Measurements from ENCODE around the gene NXN.
A peak's percentile ranks its signal among the peaks of the same experiment; 100 is the strongest.
"Not testable (repeated sequence)": the region's sequence is repeated elsewhere in the genome, so short reads cannot be mapped to it uniquely, and the experiment has no call there.

The NXN gene

DNA sequence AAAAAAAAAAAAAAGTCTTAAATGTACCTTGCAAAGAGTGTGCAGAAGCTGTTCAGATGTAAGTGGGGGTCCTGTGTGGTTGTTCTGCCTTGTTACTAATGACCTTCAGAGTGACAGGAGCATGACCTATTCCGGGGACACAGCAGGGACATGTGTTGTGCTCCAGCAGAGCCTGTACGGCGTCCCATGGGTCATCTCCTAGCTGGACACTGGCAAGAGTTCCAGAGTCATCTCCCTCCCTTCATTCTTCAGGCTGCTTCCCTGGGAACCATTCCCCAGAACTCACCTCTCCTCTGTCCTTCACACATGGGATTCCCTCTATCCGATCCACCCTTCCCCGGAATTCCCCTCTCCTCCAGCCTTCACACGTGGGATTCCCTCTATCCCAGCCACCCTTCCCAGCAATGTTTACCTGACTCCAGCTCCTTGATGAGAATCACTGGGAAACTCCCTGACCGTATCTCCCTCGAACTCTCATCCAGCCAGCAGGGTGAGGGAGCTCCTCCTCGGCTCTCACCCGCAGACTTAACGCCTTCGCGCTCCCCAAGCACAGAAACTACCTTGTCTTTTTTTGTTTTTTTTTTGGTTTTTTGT is 111.6 kb downstream of the NXN start:
- Histone ChIP-seq H3K27ac (ENCODE audit: low read depth in 2 of 2, low read length in 2 of 2) (no peak overlapping the region), H3K36me3 (ENCODE audit: control insufficient read depth in 2 of 2, insufficient read depth in 2 of 2, low read length in 2 of 2) (no peaks in the 10 kb centered on the region), H3K27me3 (ENCODE audit: control insufficient read depth in 2 of 2, insufficient read depth in 2 of 2, low read length in 2 of 2) (no peaks in the 10 kb centered on the region), H3K4me1 (ENCODE audit: control insufficient read depth in 2 of 2, insufficient read depth in 2 of 2, low read length in 2 of 2) (peaks cover 2 to 3% of the 10 kb centered on the region in 2 donors), H3K9me3 (ENCODE audit: control insufficient read depth in 2 of 2, low read length in 2 of 2) (no peaks in the 10 kb centered on the region), H3K4me3 (ENCODE audit: low read length in 2 of 2) (no peak overlapping the region), H3K9ac (ENCODE audit: low read depth in 1 of 2, low read length in 2 of 2) (no peak overlapping the region)

DNA sequence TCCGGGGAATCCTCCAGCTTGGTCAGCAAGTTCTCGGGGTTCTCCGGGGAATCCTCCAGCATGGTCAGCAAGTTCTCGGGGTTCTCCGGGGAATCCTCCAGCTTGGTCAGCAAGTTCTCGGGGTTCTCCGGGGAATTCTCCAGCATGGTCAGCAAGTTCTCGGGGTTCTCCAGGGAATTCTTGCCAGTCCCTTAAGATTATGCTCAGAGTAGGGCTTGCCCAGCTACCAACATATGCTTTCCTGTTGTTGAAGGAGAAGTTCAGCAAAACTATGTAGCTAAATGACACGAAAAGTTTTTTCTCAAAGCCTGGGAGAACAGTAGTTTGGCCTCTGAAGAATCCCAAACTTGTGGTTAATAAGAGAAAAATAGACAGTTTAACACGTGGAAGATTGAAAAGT is 112.3 kb downstream of the NXN start:
- H3K36me3 ChIP-seq (ENCODE audit: control insufficient read depth in 2 of 2, insufficient read depth in 2 of 2, low read length in 2 of 2); H3K4me1 ChIP-seq (ENCODE audit: control insufficient read depth in 2 of 2, insufficient read depth in 2 of 2, low read length in 2 of 2); H3K9me3 ChIP-seq (ENCODE audit: control insufficient read depth in 2 of 2, low read length in 2 of 2); H3K9ac ChIP-seq (ENCODE audit: low read depth in 1 of 2, low read length in 2 of 2); H3K4me3 ChIP-seq (ENCODE audit: low read length in 2 of 2); H3K27ac ChIP-seq (ENCODE audit: low read depth in 2 of 2, low read length in 2 of 2); H3K27me3 ChIP-seq (ENCODE audit: control insufficient read depth in 2 of 2, insufficient read depth in 2 of 2, low read length in 2 of 2): not testable (repeated sequence)

DNA sequence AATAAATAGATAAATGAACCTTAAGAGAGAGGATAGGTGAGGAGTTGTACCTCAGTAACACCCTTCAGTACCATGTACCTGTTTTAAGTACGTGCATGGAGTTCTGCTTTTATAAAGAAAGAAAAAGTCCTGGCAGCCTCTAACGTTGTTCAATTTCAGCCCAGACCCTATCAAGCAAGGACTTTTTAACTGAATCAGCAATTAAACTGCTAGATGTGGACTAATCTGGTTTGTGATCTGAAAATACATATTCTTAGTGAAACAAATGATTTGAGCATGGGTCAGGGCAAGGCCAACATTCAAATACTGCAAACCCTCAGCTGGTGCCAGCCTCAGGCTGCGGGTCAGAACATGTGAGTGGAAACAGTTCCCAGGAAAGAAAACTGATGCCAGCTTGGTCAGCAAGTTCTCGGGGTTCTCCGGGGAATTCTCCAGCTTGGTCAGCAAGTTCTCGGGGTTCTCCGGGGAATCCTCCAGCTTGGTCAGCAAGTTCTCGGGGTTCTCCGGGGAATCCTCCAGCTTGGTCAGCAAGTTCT is 112.9 kb downstream of the NXN start:
- H3K27me3 ChIP-seq (ENCODE audit: control insufficient read depth in 2 of 2, insufficient read depth in 2 of 2, low read length in 2 of 2): no peaks in the 10 kb centered on the region
- no peak overlapping the region for H3K4me3 ChIP-seq (ENCODE audit: low read length in 2 of 2)
- H3K36me3 ChIP-seq (ENCODE audit: control insufficient read depth in 2 of 2, insufficient read depth in 2 of 2, low read length in 2 of 2): no peaks in the 10 kb centered on the region
- H3K9me3 ChIP-seq (ENCODE audit: control insufficient read depth in 2 of 2, low read length in 2 of 2): no peaks in the 10 kb centered on the region
- H3K27ac ChIP-seq (ENCODE audit: low read depth in 2 of 2, low read length in 2 of 2): no peak overlapping the region
- H3K4me1 ChIP-seq (ENCODE audit: control insufficient read depth in 2 of 2, insufficient read depth in 2 of 2, low read length in 2 of 2): peaks cover 2 to 3% of the 10 kb centered on the region in 2 donors
- H3K9ac ChIP-seq (ENCODE audit: low read depth in 1 of 2, low read length in 2 of 2): no peak overlapping the region

DNA sequence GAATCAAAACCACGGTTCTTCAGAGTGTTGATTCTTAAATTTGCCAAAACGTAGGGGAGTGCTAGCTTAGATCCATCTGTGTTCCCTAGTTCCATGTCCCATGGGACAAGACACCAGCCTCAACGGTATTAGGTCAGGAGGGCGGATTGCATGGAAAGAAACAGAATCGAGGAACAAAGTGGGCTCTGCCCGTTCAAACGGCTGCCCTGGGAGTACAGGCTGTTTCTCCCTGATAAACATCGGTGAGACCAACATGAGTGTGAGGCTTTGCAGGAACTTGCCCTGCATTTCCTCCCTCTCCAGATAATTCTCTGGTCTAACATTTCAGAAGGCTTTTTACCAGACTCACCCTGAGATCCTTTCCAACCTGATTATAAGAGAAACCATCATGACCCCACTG is 115.3 kb downstream of the NXN start:
- Histone ChIP-seq H3K9me3 (ENCODE audit: control insufficient read depth in 2 of 2, low read length in 2 of 2) (no peaks in the 10 kb centered on the region), H3K36me3 (ENCODE audit: control insufficient read depth in 2 of 2, insufficient read depth in 2 of 2, low read length in 2 of 2) (no peaks in the 10 kb centered on the region), H3K27me3 (ENCODE audit: control insufficient read depth in 2 of 2, insufficient read depth in 2 of 2, low read length in 2 of 2) (no peaks in the 10 kb centered on the region), H3K4me3 (ENCODE audit: low read length in 2 of 2) (no peak overlapping the region), H3K4me1 (ENCODE audit: control insufficient read depth in 2 of 2, insufficient read depth in 2 of 2, low read length in 2 of 2) (peaks cover 0 to 5% of the 10 kb centered on the region in 2 donors), H3K9ac (ENCODE audit: low read depth in 1 of 2, low read length in 2 of 2) (no peak overlapping the region), H3K27ac (ENCODE audit: low read depth in 2 of 2, low read length in 2 of 2) (no peak overlapping the region)

DNA sequence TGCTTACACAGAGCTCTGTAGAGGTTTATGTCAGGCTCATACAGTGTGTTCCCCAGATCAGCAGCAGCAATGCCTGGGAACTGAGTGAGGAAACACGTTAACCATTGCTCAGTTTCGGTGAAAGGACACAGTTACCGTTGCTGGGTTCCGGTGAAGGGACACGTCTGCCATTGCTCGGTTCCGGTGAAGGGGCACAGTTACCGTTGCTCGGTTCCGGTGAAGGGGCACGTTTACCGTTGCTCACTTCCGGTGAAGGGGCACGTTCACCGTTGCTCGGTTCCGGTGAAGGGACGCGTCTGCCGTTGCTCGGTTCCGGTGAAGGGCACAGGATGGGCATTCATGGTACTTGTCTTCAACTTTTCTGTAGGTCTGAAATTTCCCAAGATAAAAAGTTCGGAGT is 115.7 kb downstream of the NXN start:
- Histone ChIP-seq H3K36me3 (ENCODE audit: control insufficient read depth in 2 of 2, insufficient read depth in 2 of 2, low read length in 2 of 2) (no peaks in the 10 kb centered on the region), H3K9me3 (ENCODE audit: control insufficient read depth in 2 of 2, low read length in 2 of 2) (no peaks in the 10 kb centered on the region), H3K4me3 (ENCODE audit: low read length in 2 of 2) (peak overlapping the region in 1 of 2 donors; percentile 41), H3K9ac (ENCODE audit: low read depth in 1 of 2, low read length in 2 of 2) (no peak overlapping the region), H3K4me1 (ENCODE audit: control insufficient read depth in 2 of 2, insufficient read depth in 2 of 2, low read length in 2 of 2) (peaks cover 0 to 2% of the 10 kb centered on the region in 2 donors), H3K27me3 (ENCODE audit: control insufficient read depth in 2 of 2, insufficient read depth in 2 of 2, low read length in 2 of 2) (no peaks in the 10 kb centered on the region), H3K27ac (ENCODE audit: low read depth in 2 of 2, low read length in 2 of 2) (no peak overlapping the region)

DNA sequence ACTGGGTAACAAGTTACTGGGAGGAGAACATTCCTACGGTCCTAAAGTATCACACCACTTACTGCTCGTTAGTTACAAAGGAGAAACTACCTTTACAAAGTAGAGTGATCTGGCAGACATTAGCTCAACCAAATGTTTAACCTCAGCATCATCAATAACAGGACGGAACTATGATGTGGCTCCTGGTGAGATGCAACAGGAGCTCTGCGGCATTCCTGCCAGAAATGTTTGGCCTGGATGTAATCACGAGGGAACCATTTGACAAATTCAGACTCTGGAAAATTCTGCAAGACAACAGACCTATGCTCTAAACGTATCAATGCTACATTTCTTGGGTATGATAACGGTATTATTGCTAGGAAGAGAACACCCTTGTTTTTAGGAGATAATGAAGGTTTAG is 117.0 kb downstream of the NXN start:
- Histone ChIP-seq H3K27me3 (ENCODE audit: control insufficient read depth in 2 of 2, insufficient read depth in 2 of 2, low read length in 2 of 2) (no peaks in the 10 kb centered on the region), H3K9ac (ENCODE audit: low read depth in 1 of 2, low read length in 2 of 2) (no peak overlapping the region), H3K27ac (ENCODE audit: low read depth in 2 of 2, low read length in 2 of 2) (no peak overlapping the region), H3K36me3 (ENCODE audit: control insufficient read depth in 2 of 2, insufficient read depth in 2 of 2, low read length in 2 of 2) (no peaks in the 10 kb centered on the region), H3K4me3 (ENCODE audit: low read length in 2 of 2) (no peak overlapping the region), H3K9me3 (ENCODE audit: control insufficient read depth in 2 of 2, low read length in 2 of 2) (no peaks in the 10 kb centered on the region), H3K4me1 (ENCODE audit: control insufficient read depth in 2 of 2, insufficient read depth in 2 of 2, low read length in 2 of 2) (peaks cover 0 to 2% of the 10 kb centered on the region in 2 donors)

DNA sequence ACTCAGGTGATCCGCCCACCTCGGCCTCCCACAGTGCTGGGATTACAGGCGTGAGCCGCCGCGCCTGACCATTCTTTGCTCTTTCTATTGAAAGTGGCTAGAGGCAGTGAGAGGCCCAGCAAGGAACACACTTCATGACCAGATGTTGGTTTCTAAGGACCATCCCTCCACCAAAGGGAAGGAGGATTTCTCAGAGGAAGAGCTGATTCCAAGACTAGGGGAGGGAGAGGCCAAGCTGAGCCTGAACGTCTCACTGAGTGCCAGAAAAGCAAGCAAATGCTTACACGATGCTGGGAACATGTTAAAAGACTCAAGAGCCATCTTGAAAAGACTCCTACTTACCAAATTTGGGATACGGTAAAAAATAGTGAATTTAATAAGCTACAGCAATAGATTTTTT is 118.2 kb downstream of the NXN start:
- peak overlapping the region in 1 of 2 donors; percentile 13 for H3K27ac ChIP-seq (ENCODE audit: low read depth in 2 of 2, low read length in 2 of 2)
- no peaks in the 10 kb centered on the region for H3K27me3 ChIP-seq (ENCODE audit: control insufficient read depth in 2 of 2, insufficient read depth in 2 of 2, low read length in 2 of 2)
- H3K9me3 ChIP-seq (ENCODE audit: control insufficient read depth in 2 of 2, low read length in 2 of 2): no peaks in the 10 kb centered on the region
- no peak overlapping the region for H3K9ac ChIP-seq (ENCODE audit: low read depth in 1 of 2, low read length in 2 of 2)
- no peaks in the 10 kb centered on the region for H3K36me3 ChIP-seq (ENCODE audit: control insufficient read depth in 2 of 2, insufficient read depth in 2 of 2, low read length in 2 of 2)
- peaks cover 0 to 2% of the 10 kb centered on the region in 2 donors for H3K4me1 ChIP-seq (ENCODE audit: control insufficient read depth in 2 of 2, insufficient read depth in 2 of 2, low read length in 2 of 2)
- H3K4me3 ChIP-seq (ENCODE audit: low read length in 2 of 2): no peak overlapping the region

DNA sequence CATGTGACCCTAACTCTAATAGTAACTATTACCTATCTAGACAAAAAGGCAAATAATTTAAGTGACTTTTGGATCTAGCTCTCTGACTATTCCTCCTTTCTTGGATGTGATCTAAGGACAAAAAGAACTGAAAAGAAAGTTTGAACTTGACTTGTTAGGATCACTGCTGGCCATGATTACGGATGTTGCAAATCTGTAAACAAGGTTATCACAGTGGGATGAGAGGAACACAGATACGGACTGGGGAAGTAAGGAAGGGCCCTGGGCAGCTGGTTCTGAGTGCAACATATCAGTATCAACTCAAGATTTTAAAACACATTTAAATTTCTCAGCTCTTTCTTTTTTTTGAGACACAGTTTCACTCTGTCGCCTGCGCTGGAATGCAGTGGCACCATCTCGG is 118.8 kb downstream of the NXN start:
- Histone ChIP-seq H3K4me1 (ENCODE audit: control insufficient read depth in 2 of 2, insufficient read depth in 2 of 2, low read length in 2 of 2) (peaks cover 0 to 2% of the 10 kb centered on the region in 2 donors), H3K27me3 (ENCODE audit: control insufficient read depth in 2 of 2, insufficient read depth in 2 of 2, low read length in 2 of 2) (no peaks in the 10 kb centered on the region), H3K4me3 (ENCODE audit: low read length in 2 of 2) (no peak overlapping the region), H3K27ac (ENCODE audit: low read depth in 2 of 2, low read length in 2 of 2) (no peak overlapping the region), H3K9me3 (ENCODE audit: control insufficient read depth in 2 of 2, low read length in 2 of 2) (no peaks in the 10 kb centered on the region), H3K36me3 (ENCODE audit: control insufficient read depth in 2 of 2, insufficient read depth in 2 of 2, low read length in 2 of 2) (no peaks in the 10 kb centered on the region), H3K9ac (ENCODE audit: low read depth in 1 of 2, low read length in 2 of 2) (no peak overlapping the region)

DNA sequence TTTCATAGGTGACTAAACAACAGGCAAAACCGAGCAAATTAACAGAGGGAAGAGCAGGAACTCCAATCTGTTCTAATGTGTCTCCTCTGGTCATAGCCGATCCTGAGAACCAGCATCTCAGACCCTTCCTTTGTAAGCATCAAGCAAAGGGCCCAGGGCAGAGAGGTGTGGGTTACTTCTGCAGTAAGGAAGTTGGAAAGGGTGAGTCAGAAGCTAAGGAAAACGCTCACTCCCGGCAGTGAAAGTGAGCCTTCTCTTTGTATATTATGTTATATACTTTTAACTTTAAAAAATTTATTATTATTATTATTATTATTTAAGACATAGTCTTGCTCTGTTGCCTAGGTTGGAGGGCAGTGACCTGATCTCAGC is 119.8 kb downstream of the NXN start:
- Histone ChIP-seq H3K27me3 (ENCODE audit: control insufficient read depth in 2 of 2, insufficient read depth in 2 of 2, low read length in 2 of 2) (no peaks in the 10 kb centered on the region), H3K9me3 (ENCODE audit: control insufficient read depth in 2 of 2, low read length in 2 of 2) (no peaks in the 10 kb centered on the region), H3K9ac (ENCODE audit: low read depth in 1 of 2, low read length in 2 of 2) (peak overlapping the region in 1 of 2 donors; percentile 17), H3K4me3 (ENCODE audit: low read length in 2 of 2) (no peak overlapping the region), H3K4me1 (ENCODE audit: control insufficient read depth in 2 of 2, insufficient read depth in 2 of 2, low read length in 2 of 2) (peaks cover 0 to 2% of the 10 kb centered on the region in 2 donors), H3K36me3 (ENCODE audit: control insufficient read depth in 2 of 2, insufficient read depth in 2 of 2, low read length in 2 of 2) (no peaks in the 10 kb centered on the region), H3K27ac (ENCODE audit: low read depth in 2 of 2, low read length in 2 of 2) (peak overlapping the region; percentile 70 to 80)

DNA sequence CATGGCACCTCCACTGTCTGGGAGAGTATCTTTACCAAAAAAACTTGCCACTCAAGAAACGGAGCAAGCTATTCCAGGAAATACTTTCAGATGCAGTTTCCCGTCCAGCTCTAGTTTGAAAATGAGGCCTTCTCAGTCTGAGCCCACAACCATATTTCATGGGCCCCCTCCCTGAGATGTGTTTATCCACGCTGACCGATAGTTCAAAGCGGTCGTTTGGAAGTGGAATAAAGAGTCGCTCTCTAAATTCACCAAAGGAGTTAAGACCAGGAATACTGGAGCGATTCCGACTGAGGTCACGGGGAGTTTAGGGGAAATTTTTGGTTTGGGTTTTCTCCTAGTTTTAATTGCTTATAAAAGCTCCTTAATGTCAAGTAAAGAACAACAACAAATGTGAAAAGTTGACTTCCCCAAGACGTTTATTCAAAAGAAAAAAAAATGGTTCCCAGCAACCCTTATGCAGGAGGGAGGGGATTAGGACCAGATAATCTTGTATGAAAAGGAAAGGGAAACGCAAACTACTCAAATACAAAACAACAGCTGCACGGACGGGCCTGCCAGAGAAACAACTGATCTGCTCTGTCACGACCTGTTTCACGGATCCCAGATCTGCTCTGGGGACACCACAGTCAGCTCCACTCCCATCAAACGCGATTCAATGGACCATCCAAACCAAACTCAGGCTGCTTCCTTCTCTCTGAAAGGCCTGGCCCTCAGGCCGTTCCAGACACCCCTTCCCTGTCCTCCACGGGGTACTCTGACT is 120.3 kb downstream of the NXN start:
- peak overlapping the region in 1 of 2 donors; percentile 17 for H3K9ac ChIP-seq (ENCODE audit: low read depth in 1 of 2, low read length in 2 of 2)
- H3K27me3 ChIP-seq (ENCODE audit: control insufficient read depth in 2 of 2, insufficient read depth in 2 of 2, low read length in 2 of 2): no peaks in the 10 kb centered on the region
- H3K4me3 ChIP-seq (ENCODE audit: low read length in 2 of 2): no peak overlapping the region
- H3K4me1 ChIP-seq (ENCODE audit: control insufficient read depth in 2 of 2, insufficient read depth in 2 of 2, low read length in 2 of 2): peaks cover 0 to 2% of the 10 kb centered on the region in 2 donors
- no peaks in the 10 kb centered on the region for H3K9me3 ChIP-seq (ENCODE audit: control insufficient read depth in 2 of 2, low read length in 2 of 2)
- H3K27ac ChIP-seq (ENCODE audit: low read depth in 2 of 2, low read length in 2 of 2): peak overlapping the region; percentile 70 to 80
- H3K36me3 ChIP-seq (ENCODE audit: control insufficient read depth in 2 of 2, insufficient read depth in 2 of 2, low read length in 2 of 2): no peaks in the 10 kb centered on the region

Measured in mucosa of rectum (tissue), 2 donors.